ENCODE measurements around the gene AANAT. TPM values are rescaled to one million over a fixed set of nuclear protein-coding genes. Genes with fewer than 3 reads are reported as not detected.

The AANAT gene
- total RNA-seq, 1 experiment from 2014 or later, result not detected

- no peaks in the 10 kb centered on the region for H3K36me3 ChIP-seq (ENCODE audit: control insufficient read depth in 1 of 2, insufficient read depth in 2 of 2, low read length in 2 of 2)
- H3K9ac ChIP-seq (ENCODE audit: low read length), result no peak overlapping the region
- no peak overlapping the region for H2AFZ ChIP-seq (ENCODE audit: low read depth, low read length, poor library complexity, severe bottlenecking)
- H3K9me2 ChIP-seq (ENCODE audit: insufficient read depth), result no peaks in the 10 kb centered on the region
- H3K4me3 ChIP-seq (replicated peaks in 1 of 2; ENCODE audit: low read depth in 1 of 2, low read length in 2 of 2), result no peak overlapping the region
- CTCF ChIA-PET, result no interaction called here
- H3K79me2 ChIP-seq (ENCODE audit: insufficient read depth, low read length), result peaks cover 95% of the 10 kb centered on the region
- peaks cover 0 to 11% of the 10 kb centered on the region in 2 experiments; a peak in 1 of 4 replicates for H3K4me1 ChIP-seq (ENCODE audit: control insufficient read depth in 1 of 2, insufficient read depth in 2 of 2, low read length in 2 of 2)
- RAD21 ChIA-PET (ENCODE audit: low non-redundant PET in 1 of 2, low total read pairs in 2 of 2, uncharacterized antibody in 2 of 2, unreplicated experiment in 2 of 2), result no interaction called here
- H3K4me2 ChIP-seq (ENCODE audit: low read length), result no peak overlapping the region
- TF ChIP-seq TCF7L2 (IDR thresholded peaks at IDR 0.05; ENCODE audit: borderline replicate concordance, extremely low read depth, insufficient read depth, insufficient read length) (no peak), SIN3A (IDR thresholded peaks at IDR 0.05; ENCODE audit: low read depth) (no peak), POLR2AphosphoS5 (IDR thresholded peaks at IDR 0.05; ENCODE audit: low read depth, low read length) (no peak), YY1 (IDR thresholded peaks at IDR 0.05; ENCODE audit: extremely low read depth, insufficient replicate concordance, low read depth, low read length) (no peak), ZBTB33 (IDR thresholded peaks at IDR 0.05; ENCODE audit: extremely low read depth, insufficient replicate concordance, low read length) (no peak), RAD21 (IDR thresholded peaks at IDR 0.05; ENCODE audit: low read depth) (no peak), EZH2 (IDR thresholded peaks at IDR 0.05) (no peak), ELF1 (IDR thresholded peaks at IDR 0.05; ENCODE audit: borderline replicate concordance, low read depth) (no peak), JUND (IDR thresholded peaks at IDR 0.05) (no peak), REST (IDR thresholded peaks at IDR 0.05; ENCODE audit: low read depth) (no peak), ZFX (IDR thresholded peaks at IDR 0.05) (no peak), POLR2A (IDR thresholded peaks at IDR 0.05; ENCODE audit: borderline replicate concordance, extremely low read depth, insufficient read depth, insufficient read length) (no peak), CTCF (IDR thresholded peaks at IDR 0.05 in 2 of 3, conservative IDR thresholded peaks at IDR 0.05 in 1 of 3; ENCODE audit: borderline replicate concordance in 1 of 3, insufficient read depth in 1 of 3, low read depth in 2 of 3, low read length in 2 of 3) (no peak), CEBPB (IDR thresholded peaks at IDR 0.05; ENCODE audit: low read depth) (no peak), CBX3 (IDR thresholded peaks at IDR 0.05; ENCODE audit: low read depth) (no peak), EGR1 (IDR thresholded peaks at IDR 0.05; ENCODE audit: low read depth) (no peak), ZNF274 (IDR thresholded peaks at IDR 0.05; ENCODE audit: low read depth, low read length) (no peak), SRF (IDR thresholded peaks at IDR 0.05; ENCODE audit: low read depth) (no peak), SP1 (IDR thresholded peaks at IDR 0.05; ENCODE audit: low read depth) (no peak)
- ATAC-seq, result no peak
- intact Hi-C loops (cut with micrococcal nuclease), result no loop called here
- DNase-seq (ENCODE audit: low read depth, low spot score), result no peak
- H4K20me1 ChIP-seq (ENCODE audit: insufficient read depth), result peaks cover 23% of the 10 kb centered on the region; the same call in 1 of the 2 replicates
- H3K9me3 ChIP-seq (ENCODE audit: control insufficient read depth in 1 of 2, insufficient read depth in 1 of 2, low read depth in 1 of 2, low read length in 2 of 2), result no peaks in the 10 kb centered on the region
- POLR2A ChIA-PET, result no interaction called here
- no TSS peak for BruUV-seq (replicated peaks)
- no peaks in the 10 kb centered on the region for H3K27me3 ChIP-seq (ENCODE audit: insufficient read depth, low read length)
- H3K27ac ChIP-seq (ENCODE audit: low read depth, low read length), result no peak overlapping the region
These were observed 35.4 kb upstream of the AANAT start for GRCh38 chr17:76432004-76432403.
